WERI-Rb-1 (cell line): ENCODE measurements around the gene KLHL29.

Experiments used
- DNase-seq: peaks from one replicate; pipeline ENCODE4 v3.0.0-alpha.2; 2020
- H3K27ac ChIP-seq: fragments of 250-450 bp; sonication (Bioruptor Pico); 2 replicates; pipeline ENCODE4 v1.5.1; 2020; ENCODE audit warnings: mild to moderate bottlenecking, moderate library complexity
- H3K27me3 ChIP-seq: fragments of 250-450 bp; sonication (Bioruptor Pico); 2 replicates; pipeline ENCODE4 v1.5.1; 2021; ENCODE audit warnings: mild to moderate bottlenecking, low read depth, moderate library complexity; ENCODE audit not compliant: insufficient read depth, severe bottlenecking
- H3K36me3 ChIP-seq: fragments of 250-450 bp; sonication (Bioruptor Pico); 2 replicates; pipeline ENCODE4 v1.5.1; 2020; ENCODE audit warnings: mild to moderate bottlenecking, moderate library complexity
- H3K4me3 ChIP-seq: 2 replicates; pipeline ENCODE4 v1.5.1; 2011; ENCODE audit warnings: low read depth, mild to moderate bottlenecking, control low read depth, low read length
- H3K9me3 ChIP-seq: fragments of 250-450 bp; sonication (Bioruptor Pico); 2 replicates; pipeline ENCODE4 v1.5.1; 2021; ENCODE audit warnings: mild to moderate bottlenecking, moderate library complexity; ENCODE audit not compliant: severe bottlenecking
- CTCF ChIP-seq: IDR thresholded peaks from 2 replicates; pipeline ENCODE4 v1.5.1; 2011; ENCODE audit warnings: low read depth, mild to moderate bottlenecking, control low read depth, inconsistent platforms, low read length

Gene KLHL29

GRCh38 chr2:23584054-23584745, 199.2 kb downstream of the KLHL29 start:
- H3K4me3 ChIP-seq = no peak overlapping the region
- H3K27ac ChIP-seq = peak overlapping the region; percentile 12; the same call in 1 of the 2 replicates
- TF ChIP-seq CTCF = no peak
- H3K9me3 ChIP-seq = no peaks in the 10 kb centered on the region
- H3K36me3 ChIP-seq = no peaks in the 10 kb centered on the region
- no peaks in the 10 kb centered on the region for H3K27me3 ChIP-seq
- DNase-seq = no peak

- peak overlapping the region; percentile 25 for H3K27ac ChIP-seq
- H3K4me3 ChIP-seq = no peak overlapping the region
- no peak for TF ChIP-seq CTCF
- H3K9me3 ChIP-seq = no peaks in the 10 kb centered on the region
- peak; percentile 95 for DNase-seq
- H3K27me3 ChIP-seq = no peaks in the 10 kb centered on the region
- H3K36me3 ChIP-seq = no peaks in the 10 kb centered on the region
Observed at GRCh38 chr2:23585273-23586170, 200.5 kb downstream of the KLHL29 start.

DNA sequence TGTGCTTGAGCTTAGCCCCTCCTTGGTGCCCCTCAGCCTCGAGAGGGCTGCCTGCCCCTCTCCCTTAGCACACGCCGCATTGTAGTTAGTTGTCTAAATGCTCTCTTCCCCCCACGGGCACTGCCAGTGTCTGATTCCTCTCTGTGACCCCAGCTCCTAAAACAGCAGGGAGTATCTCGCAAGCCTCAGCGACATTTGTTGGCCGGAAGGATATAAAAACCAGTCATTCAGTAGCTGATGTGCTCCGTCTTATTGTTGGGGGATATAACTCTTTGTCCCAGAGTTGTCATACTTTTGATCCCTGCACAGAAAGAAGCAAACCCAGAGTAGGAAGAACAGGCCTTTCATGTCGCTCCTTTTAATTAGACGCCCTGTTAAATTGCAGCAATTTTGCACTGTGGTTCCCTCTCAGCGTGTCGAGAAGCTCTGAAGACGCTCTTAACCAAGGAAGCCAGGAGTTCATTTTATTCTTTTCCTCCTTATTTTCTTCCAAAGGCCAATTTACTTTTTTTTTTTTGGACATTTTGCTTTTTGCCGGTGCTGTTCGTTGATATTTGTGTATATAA, 201.8 kb downstream of the KLHL29 start:
- no peak for DNase-seq
- no peak overlapping the region for H3K4me3 ChIP-seq
- no peak overlapping the region for H3K27ac ChIP-seq
- no peak for TF ChIP-seq CTCF
- H3K9me3 ChIP-seq = no peaks in the 10 kb centered on the region
- no peaks in the 10 kb centered on the region for H3K27me3 ChIP-seq
- H3K36me3 ChIP-seq = no peaks in the 10 kb centered on the region

GRCh38 chr2:23587341-23587880, 202.4 kb downstream of the KLHL29 start:
- Histone ChIP-seq H3K27ac (no peak overlapping the region), H3K9me3 (no peaks in the 10 kb centered on the region), H3K27me3 (no peaks in the 10 kb centered on the region), H3K36me3 (no peaks in the 10 kb centered on the region), H3K4me3 (no peak overlapping the region)
- no peak for TF ChIP-seq CTCF
- no peak for DNase-seq

DNA sequence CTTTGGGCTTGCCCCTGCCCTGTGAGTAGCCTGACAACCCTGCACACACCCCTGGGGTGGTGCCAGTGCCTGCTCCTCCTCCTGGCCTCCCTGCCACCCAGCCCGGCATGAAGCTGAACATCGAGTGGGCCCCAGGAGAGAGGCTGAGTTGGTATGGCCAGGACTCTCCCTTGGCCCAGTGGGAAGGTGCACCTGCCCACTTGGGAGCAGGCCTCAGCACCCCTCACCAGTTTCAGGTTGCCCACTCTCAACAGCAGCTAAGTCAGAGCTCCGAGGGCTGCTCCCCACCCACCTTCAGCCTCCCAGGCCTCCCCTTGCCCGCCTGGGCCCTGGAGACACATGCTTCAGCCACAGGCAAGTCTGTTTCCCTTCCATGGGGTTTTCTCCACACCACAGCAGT, 203.1 kb downstream of the KLHL29 start:
- H3K36me3 ChIP-seq = no peaks in the 10 kb centered on the region
- H3K4me3 ChIP-seq = no peak overlapping the region
- H3K27me3 ChIP-seq = no peaks in the 10 kb centered on the region
- no peak for DNase-seq
- no peak overlapping the region for H3K27ac ChIP-seq
- no peaks in the 10 kb centered on the region for H3K9me3 ChIP-seq
- no peak for TF ChIP-seq CTCF
